Occipital lobe (tissue), 2 donors: ENCODE measurements around the gene FBXO21. TPM values are rescaled to one million over a fixed set of nuclear protein-coding genes. Genes with fewer than 3 reads are reported as not detected.
A peak's percentile ranks its signal among the peaks of the same experiment; 100 is the strongest.
"Not testable (repeated sequence)": the region's sequence is repeated elsewhere in the genome, so short reads cannot be mapped to it uniquely, and the experiment has no call there.

Experiments used
- DNase-seq: peaks from one replicate; lab custom pipeline; 2025; lab: John Stamatoyannopoulos, UW
- total RNA-seq: library from RNA; depleted of rRNA; stranded (reverse); fragments of >200 nt; gene quantifications from one replicate; pipeline ENCODE4 v1.2.3, GENCODE V29; 2014

FBXO21 gene
- total RNA-seq, 1 donor from 2014 or later: 131 TPM

DNA sequence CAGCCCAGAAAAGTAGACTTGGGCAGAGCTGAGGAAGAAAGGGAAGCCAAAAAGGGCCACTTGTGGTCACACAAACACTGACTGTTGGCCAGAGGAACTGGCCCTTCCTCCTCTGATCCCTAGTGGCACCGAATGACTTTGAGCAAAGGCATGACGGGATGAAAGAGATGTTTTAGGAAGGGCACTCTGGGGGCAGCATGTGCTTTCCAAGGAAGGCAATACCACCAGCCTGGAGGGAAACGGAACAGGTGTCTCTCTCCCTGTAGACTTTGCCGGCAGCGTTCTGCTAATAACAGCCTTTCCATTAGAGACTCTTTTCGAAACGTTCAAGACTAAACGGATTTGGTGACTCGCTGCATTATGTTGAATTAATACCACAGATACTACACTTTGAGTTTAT, 12.3 kb upstream of the FBXO21 start:
- DNase-seq: no peak

DNA sequence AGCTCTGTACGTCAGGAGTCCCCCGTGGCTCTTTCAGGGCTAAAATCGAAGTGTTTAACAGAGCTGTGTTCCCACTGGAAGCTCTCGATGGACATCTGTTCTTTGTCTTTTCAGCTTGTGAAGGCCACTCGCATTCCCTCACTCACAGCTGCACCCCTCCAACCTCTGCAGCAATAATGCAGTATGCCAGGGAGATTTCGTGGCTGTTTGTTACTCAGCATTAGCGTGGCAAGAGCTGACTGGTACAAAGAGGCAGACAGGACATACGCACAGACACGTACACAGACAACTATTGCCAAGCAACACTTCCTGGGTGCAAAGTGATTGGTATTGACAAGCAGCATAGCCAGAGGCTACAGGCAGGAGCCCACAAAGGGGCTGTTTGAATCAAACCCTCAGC, 11.8 kb upstream of the FBXO21 start:
- DNase-seq: no peak

DNA sequence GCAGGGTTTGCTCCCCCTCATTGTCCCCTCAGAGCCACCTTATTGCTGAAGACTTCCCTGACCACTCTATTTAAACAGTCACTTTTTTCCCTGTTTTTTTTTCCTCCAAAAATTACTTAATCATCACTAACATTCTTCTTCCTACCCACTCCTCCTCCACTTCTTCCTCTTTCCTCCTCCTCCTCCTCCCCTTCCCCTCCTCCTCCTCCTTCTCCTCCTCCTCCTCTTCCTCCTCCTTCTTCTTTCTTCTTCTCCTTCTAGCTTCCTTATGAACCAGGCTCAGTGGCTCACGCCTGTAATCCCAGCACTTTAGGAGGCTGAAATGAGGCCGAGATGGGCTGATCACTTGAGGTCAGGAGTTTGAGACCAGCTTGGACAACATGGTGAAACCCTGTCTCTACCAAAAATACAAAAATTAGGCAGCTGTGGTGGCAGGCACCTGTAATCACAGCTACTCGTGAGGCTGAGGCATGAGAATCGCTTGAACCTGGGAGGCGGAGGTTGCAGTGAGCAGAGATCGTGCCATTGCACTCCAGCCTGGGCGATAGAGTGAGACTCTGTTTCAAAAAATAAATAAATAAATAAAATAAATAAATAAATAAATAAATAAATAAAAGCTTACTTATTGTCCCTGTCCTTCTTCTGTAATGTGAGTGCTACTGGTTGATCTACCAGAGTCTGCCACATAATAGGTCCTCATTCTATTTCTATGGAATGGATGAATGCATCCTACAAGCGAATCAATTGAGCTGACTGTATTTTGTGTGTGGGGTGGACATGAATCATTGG, 9.9 kb upstream of the FBXO21 start:
- DNase-seq: not testable (repeated sequence)

DNA sequence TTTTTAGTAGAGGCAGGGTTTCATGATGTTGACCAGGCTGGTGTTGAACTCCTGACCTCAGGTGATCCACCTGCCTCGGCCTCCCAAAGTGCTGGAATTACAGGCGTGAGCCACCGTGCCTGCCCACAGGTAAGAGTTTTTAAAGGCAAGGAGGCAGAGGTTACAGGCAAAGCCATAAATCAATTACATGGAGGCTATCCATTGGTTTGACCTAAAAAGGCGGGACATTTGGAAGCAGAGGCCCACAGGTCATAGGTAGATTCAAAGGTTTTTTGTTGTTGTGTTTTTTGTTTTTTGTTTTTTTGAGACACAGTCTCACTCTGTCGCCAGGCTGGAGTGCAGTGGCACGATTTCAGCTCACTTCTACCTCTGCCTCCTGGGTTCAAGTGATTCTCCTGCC, 6.1 kb upstream of the FBXO21 start:
- not testable (repeated sequence) for DNase-seq

DNA sequence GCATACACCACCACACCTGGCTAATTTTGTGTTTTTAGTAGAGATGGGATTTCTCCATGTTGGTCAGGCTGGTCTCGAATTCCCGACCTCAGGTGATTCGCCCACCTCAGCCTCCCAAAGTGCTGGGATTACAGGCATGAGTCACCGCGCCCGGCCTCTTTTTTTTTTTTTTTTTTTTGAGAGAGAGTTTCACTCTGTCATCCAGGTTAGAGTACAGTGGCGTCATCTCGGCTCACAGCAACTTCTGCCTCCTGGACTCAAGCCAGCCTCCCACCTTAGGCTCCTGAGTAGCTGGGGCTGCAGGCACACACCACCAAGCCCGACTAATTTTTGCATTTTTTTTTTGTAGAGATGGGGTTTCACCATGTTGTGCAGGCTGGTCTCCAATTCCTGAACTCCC, 4.8 kb upstream of the FBXO21 start:
- not testable (repeated sequence) for DNase-seq

DNA sequence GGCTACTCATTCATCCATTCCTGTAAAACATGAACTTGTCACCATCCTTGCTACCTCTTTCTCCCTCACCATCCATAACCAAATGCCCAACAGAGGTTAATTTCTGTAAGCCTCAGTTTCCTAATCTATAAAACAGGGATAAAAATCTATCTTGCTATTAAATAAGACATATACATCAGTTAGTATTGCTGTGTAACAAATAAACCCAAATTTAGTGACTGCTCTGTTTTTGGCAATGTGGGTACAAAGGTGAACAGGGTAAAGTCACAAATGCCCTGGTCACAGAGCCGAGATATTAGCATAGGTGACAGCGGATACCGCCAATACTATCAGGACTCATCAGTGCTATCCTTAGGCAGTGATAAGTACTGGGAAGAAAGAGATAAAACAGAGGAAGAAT, 3.6 kb upstream of the FBXO21 start:
- no peak for DNase-seq

DNA sequence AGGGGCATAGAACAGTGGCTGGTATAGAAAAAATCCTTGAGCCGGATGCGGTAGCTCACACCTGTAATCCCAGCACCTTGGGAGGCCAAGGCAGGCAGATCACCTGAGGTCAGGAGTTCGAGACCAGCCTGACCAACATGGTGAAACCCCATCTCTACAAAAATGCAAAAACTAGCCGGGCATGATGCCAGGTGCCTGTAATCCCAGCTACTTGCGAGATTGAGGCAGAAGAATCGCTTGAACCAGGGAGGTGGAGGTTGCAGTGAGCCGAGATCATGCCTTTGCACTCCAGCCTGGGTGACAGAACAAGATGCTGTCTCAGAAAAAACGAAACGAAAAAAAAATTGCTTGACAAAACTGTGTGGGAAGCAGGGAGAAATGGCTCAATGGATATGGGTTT, 2.3 kb upstream of the FBXO21 start:
- not testable (repeated sequence) for DNase-seq

DNA sequence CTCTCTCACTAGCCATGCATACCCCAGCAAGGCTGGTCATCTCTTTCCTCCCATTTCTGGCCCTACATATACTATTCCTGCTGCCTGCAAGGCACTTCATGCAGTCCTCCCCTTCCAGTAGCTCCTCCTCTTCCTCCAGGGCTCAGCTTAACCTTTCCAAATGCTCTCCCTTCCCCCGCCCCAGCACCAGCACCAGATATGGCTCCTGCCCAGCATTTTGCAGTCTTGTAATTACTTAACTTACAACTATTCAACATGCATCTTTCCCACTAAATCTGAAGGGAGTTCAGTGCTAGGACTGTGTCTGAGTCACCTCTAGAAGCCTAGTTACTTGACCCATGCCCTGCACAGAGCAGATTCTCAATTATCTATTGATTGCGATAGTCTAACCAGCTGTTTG, 1.8 kb upstream of the FBXO21 start:
- DNase-seq: no peak

DNA sequence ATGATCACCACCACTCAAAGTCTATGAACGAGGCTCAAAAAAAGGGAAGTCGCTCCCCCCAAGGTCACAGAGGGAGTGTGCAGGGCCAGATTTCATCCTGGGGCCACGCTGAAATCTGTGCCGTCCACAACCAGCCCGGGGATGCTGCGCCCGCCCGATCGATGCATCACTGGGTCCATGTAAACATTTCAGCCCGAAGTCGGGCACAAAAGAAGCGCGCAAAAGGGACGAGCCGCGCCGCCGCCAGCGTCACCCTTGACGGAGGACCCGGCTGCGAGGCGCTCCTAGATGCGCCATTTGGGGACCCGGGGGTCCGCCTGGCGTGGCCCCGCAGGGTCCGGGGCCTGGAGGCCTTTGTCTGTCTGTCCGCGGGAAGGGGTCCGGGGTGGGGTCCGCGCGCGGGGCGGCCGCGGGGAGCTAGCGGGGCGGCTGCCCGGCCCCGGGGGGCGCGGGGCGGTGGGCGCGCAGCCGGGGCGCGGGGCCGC, 503 bp downstream of the FBXO21 start:
- DNase-seq: no peak

DNA sequence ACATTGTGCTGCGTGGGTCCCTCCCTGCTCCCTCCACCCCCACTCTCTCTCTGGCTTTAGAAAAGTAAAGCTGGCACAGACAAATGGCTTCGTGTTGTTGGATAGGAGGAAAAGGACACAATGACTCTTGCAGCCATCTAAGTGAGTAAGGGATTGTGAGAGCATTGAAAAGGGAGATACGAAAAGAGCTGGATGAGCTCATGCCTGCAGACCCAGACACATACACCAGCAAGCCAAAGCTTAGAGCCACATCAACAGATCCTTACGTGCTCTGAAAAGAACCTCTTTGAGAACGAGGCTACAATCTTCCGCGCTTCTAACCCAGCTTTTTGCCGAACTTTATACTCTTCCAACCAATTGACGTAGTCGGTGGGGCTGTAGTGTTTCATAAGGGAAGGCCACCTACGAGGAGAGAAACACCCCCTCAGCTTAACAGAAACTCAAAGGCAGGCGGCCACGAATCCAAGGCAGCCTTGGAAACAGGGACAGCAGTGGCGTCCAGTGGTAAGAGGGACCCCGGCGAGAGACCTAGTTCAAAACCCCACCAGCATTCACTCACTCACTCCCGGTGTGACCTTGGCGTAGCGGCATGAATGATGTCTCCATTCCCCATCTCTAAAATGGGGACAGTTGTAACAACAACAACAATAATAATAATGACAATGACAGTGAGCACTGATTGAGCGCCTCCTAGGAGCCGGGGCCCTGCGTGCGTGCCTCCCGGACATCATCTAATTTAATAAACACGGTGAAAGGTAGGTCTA, 1.1 kb downstream of the FBXO21 start:
- peak; percentile 67 for DNase-seq

DNA sequence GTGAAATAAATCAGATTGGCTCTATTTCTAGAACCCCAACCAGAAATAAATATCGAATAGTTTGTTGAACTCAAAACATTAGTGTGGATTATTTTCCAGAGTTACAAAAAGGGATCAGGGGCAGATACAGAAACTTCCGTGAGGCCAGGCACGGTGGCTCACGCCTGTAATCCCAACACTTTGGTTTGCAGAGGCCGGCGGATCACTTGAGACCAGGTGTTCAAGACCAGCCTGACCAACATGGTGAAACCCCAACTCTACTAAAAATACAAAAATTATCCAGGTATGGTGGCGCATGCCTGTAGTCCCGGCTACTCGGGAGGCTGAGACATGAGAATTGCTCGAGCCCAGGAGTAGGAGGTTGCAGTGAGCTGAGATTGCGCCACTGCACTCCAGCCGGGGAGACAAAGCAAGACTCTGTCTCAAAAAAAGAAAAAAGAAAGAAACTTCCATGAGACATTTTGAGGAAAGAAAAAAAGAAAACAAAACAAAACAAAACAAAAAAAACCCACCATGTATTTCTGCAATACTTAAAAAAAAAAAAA, 2.1 kb downstream of the FBXO21 start:
- no peak for DNase-seq

DNA sequence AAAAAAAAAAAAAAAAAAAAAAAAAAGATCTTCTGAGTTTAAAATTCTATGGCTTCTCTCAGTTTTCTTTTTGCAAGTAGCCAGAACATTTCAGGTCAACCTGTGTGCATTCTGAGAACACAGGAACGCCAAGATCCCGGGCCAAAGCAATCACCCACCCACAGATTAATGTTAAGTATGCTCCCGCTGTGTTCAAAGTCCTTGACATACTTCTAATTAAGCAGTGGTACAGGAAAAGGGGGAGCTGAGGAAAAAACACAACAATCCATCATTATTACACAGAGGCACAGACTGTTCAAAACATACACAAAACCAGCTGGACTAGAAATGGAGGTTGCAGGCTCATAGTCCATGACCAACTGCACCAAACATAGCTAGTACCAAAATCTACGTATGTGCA, 2.8 kb downstream of the FBXO21 start:
- no peak for DNase-seq

DNA sequence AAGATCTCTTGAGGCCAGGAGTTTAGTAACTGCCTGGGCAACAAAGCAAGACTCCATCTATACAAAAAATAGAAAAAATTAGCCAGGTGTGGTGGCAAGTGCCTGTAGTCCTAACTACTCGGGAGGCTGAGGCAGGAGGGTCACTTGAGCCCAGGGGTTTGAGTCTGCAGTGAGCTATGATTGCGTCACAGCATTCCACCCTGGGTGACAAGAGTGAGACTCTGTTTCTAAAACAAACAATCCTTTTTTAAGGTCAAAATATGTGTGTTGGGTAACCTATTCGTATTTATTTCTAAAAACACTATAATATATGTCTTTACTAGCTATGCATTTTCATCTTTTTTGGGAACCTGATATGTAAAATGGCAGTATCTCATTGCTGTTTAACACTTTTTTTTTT, 7.4 kb downstream of the FBXO21 start:
- no peak for DNase-seq

DNA sequence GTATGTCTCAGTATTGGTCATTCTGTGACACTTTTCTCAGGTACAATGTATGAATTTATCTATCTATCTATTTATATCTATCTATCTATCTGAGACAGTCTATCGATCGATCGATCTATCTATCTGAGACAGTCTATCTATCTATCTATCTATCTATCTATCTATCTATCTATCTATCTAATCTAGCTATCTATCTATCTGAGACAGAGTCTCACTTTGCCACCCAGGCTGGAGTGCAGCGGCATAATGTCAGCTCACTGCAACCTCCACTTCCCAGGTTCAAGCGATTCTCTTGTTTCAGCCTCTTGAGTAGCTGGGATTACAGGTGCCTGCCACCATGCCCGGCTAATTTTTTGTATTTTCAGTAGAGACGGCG, 8.8 kb downstream of the FBXO21 start:
- DNase-seq: not testable (repeated sequence)

DNA sequence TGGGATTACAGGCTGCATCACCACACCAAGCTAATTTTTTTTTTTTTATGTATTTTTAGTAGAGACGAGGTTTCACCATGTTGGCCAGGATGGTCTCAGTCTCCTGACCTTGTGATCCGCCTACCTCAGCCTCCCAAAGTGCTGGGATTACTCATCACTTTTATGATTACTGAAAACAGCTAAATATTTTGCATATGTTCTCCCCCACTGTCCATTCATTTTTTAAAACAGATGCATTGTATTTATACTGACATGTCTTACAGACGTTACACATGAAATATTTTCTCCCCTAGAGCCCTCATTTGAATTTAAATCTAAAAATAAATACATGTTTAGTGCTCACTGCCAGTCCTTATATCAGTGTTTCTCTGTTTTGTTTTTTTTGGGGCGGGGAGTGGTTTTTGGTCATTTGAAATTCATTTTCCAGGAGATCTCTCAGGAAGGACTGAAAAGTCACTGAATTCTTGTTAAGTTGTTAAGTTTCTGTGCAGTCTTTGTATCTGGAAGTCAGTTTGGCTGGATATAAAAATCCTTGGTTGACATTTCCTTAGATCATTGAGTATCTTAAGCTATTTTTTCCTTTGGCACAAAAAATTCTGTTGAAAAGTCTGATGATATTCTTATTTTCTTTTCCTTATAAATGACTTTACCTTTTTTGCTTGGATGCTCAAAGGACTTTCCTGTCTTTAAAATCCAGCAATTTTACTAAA, 9.4 kb downstream of the FBXO21 start:
- no peak for DNase-seq

DNA sequence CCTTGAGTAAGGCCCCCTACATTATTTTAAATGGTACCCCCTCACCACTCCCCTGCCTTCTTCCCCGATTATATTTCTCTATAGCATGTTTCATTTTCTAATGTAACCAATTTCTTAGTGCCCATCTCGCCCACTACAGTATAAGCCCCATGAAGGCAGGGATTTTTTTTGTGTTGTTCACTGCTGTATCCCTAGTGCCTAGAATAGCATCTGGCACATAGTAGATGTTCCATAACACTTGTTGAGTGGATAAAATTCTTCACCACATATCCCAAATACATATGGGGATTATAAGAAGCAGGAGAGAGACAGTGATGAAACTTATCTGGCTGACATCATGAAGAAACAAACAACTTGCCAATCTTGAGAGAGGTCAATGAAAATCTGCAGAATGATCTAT, 11.5 kb downstream of the FBXO21 start:
- DNase-seq: no peak

DNA sequence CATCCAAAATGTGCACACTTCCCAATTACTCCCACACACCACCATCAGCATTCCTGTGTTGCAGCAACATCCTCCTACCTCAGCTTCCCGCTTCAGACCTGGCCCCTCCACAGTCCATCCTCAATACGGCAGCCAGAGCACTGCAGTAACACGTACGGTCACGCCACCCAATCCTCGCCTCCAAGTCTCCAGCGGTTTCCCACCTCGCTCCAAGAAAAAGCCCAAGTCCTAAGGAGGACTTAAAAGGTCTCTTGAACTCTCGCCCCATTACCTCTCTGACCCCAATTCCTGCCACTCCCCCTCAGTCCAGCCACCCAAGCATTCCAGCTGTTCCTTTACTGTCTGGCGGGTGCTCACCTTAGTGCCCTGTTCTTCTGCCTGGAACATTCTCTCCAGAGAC, 12.0 kb downstream of the FBXO21 start:
- no peak for DNase-seq

DNA sequence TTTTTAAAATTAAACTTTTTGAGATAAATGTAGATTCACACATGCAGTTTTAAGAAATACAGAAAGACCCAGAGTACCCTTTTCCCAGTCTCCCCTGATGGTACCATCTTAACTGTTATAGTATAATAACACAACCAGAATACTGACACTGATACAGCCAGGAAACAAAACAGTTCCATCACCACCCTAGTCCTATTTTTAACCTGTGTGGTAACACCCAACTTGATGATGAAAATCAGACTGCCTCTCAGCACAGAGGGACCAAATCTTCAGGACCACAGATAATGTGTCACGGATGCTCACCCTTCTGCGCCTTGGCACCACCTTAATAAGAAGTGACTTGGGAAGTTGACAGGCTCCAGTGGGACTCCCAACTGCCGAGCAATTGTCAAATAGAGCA, 18.1 kb downstream of the FBXO21 start:
- DNase-seq: no peak

DNA sequence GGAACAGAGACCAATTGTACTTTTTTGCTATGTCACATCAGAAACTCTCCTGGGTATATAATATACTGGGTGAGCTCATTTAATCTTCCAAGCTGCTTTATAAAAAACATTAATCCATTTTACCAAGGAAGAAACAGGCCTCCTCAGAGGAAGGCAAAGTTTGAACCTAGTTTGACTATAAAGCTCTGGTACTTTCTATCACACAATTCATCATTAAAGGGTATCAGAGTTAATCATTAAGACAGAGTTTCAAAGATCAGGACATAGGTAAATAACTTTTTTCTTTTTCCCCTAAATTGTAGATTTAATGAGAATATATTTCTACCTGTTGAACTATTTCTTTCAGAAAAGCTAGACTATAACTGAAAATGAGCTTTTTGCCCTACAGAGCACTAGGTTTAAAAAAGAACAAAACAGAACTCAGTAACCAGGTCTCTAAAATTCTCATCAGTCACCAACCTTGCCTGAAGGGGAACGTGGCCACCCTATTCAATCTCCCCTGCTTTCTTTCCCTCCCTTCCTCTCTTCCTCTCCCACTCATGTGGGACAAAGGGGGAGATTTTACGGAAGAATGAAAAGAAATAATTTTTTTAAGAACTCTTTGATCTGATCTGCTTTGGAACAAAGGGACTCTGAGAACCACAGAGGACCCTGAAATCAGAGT, 18.6 kb downstream of the FBXO21 start:
- no peak for DNase-seq

DNA sequence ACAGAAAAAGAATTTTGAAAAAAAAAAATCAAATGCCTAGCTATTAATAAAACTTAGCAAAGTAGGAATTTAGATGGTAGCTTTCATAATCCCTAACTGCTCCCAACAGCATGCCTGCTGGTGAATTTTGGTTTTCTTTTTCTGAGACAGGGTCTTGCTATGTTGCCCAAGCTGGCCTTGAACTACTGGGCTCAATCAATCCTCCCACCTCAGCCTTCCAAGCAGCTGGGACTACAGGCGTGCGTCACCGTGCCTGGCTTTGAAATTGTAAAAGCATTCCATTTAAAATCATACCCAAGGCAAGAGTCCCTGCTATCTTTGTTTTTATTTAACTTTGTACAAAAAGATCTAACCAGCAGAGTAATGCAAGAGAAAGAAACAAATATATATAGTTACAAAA, 20.7 kb downstream of the FBXO21 start:
- DNase-seq: no peak

DNA sequence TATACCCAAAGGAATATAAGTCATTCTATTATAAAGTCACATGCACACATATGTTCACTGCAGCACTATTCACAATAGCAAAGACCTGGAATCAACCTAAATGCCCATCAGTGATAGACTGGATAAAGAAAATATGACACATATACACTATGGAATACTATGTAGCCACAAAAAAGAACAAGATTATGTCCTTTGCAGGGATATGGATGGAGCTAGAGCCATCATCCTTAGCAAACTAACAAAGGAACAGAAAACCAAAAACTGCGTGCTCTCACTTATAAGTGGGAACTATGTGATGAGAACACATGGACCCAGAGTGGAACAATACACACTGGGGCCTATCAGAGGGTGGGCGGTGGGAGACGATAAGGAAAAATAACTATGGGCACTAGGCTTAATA, 21.3 kb downstream of the FBXO21 start:
- DNase-seq: no peak
